ENCODE results near the gene PHF20. TPM values are rescaled to one million over a fixed set of nuclear protein-coding genes. Genes with fewer than 3 reads are reported as not detected.
"Not testable (repeated sequence)": the region's sequence is repeated elsewhere in the genome, so short reads cannot be mapped to it uniquely, and the experiment has no call there.

PHF20 gene
- polyA plus RNA-seq, 6 donors from 2014 or later, result 150 to 257 (median 154) TPM

DNA sequence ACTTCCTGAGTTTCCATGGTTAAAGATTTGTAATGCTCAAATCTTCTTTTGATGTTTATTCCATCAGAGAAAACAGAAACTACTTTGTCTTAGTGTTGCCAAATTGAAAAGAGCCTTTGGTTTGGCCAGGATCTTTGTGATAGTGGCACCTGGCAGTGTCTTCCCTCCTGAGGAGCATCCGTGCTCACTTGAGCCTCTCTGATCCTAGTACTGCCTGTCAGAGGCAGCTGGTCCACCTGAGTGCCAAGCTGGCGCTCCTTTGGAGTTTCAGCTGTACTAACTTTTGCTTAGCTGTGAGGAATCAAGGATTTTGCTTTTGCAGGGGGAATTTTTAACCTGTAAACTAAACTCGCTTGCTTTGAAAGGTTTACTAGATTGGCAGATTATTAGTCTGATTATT is 121.1 kb downstream of the PHF20 start:
- peak overlapping the region in 1 of 6 donors; percentile 47 for H3K27ac Mint-ChIP-seq
- H3K36me3 Mint-ChIP-seq, result peaks cover 0 to 4% of the 10 kb centered on the region in 2 donors
- peaks cover 4 to 26% (median 11%) of the 10 kb centered on the region in 3 donors for H3K4me1 Mint-ChIP-seq

DNA sequence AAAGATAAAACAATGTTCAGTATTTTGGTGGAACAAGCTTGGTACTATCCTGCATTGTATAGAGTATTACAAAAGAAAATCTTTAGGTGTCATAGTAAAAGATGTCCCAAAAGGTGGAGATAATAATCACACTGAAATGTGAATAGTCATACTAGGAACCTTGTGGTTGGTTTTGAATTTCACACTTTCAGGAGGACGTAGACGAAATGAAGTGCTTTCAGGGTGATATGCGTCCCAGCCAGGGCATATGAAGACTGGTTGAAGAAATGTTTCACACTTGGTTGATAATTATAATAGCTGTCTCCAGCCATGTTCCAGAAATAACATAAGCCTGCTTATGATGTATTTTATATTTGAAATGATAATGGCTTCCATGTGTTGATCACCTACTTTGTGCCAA is 122.1 kb downstream of the PHF20 start:
- DNase-seq (no peak), ATAC-seq (ENCODE audit: low read depth in 2 of 2) (no peak)
- peaks cover 0 to 4% of the 10 kb centered on the region in 2 donors for H3K36me3 Mint-ChIP-seq
- no peaks in the 10 kb centered on the region for H3K27me3 Mint-ChIP-seq
- no peak overlapping the region for H3K27ac Mint-ChIP-seq
- H3K4me1 Mint-ChIP-seq, result peaks cover 4 to 26% (median 11%) of the 10 kb centered on the region in 3 donors
- no peaks in the 10 kb centered on the region for H3K9me3 Mint-ChIP-seq
- no peak overlapping the region for H3K4me3 Mint-ChIP-seq

More for the DNA sequence above, 121.1 kb downstream of the PHF20 start:
- ATAC-seq (ENCODE audit: low read depth in 2 of 2) (no peak), DNase-seq (no peak)
- no peak overlapping the region for H3K4me3 Mint-ChIP-seq
- no peaks in the 10 kb centered on the region for H3K9me3 Mint-ChIP-seq
- no peaks in the 10 kb centered on the region for H3K27me3 Mint-ChIP-seq

DNA sequence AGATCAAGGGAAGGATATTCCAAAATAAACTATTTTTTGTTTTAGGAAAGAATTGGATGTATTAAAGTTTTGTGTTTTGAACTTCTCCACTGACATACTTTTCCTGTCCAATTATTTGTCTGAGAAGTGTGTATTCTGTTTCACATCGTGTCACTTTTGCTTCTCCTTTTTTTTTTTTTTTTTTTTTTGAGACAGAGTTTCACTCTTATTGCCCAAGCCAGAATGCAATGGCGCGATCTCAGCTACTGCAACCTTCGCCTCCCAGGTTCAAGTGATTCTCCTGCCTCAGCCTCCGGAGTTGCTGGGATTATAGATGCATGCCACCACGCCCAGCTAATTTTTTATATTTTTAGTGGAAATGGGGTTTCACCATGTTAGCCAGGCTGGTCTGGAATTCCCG is 123.7 kb downstream of the PHF20 start:
- Mint-ChIP-seq H3K4me1 (peaks cover 4 to 26% (median 11%) of the 10 kb centered on the region in 3 donors), H3K27ac (peak overlapping the region in 1 of 6 donors; percentile 62)
- H3K4me3 Mint-ChIP-seq, DNase-seq, H3K9me3 Mint-ChIP-seq, H3K27me3 Mint-ChIP-seq, H3K36me3 Mint-ChIP-seq: not testable (repeated sequence)
- peak; percentile 46 to 65 for ATAC-seq (ENCODE audit: low read depth in 2 of 2)

DNA sequence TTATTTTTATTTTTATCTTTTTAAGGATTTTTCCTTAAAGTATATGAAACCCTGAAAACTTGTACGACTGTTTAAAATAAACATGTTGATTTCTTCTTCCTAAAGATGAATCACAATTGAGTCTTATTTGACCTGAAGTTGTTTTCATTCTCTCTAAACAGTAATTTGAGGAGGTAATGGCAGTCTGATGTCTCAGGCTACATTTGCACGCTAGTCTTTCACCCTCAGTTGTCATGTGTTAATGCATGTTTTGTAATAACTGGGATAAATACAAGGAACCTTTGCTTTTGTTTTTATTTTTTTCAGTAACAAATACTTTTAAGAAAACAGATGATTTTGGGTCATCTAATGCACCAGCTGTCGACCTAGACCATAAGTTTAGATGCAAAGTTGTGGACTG is 127.2 kb downstream of the PHF20 start:
- DNase-seq (no peak), ATAC-seq (ENCODE audit: low read depth in 2 of 2) (no peak)
- Mint-ChIP-seq H3K4me1 (peaks cover 8 to 24% (median 18%) of the 10 kb centered on the region in 3 donors), H3K4me3 (no peak overlapping the region), H3K27me3 (no peaks in the 10 kb centered on the region), H3K36me3 (peaks cover 0 to 13% of the 10 kb centered on the region in 2 donors), H3K9me3 (no peaks in the 10 kb centered on the region), H3K27ac (no peak overlapping the region)

DNA sequence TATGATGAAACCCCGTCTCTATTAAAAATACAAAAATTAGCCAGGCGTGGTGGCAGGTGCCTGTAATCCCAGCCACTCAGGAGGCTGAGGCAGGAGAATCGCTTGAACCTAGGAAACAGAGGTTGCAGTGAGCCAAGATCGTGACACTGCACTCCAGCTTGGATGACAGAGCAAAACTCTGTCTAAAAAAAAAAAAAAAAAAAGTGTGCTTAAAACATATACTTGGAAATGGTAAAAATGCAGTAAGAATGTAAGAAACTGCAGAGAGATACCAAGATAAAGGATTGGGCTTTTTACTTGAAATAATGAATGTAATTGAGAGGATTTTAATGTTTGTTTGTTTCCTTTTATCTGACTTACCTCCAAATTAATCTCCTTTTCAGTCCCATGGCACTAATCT is 129.4 kb downstream of the PHF20 start:
- DNase-seq, H3K27me3 Mint-ChIP-seq: not testable (repeated sequence)
- peaks cover 3 to 19% of the 10 kb centered on the region in 2 donors for H3K36me3 Mint-ChIP-seq

DNA sequence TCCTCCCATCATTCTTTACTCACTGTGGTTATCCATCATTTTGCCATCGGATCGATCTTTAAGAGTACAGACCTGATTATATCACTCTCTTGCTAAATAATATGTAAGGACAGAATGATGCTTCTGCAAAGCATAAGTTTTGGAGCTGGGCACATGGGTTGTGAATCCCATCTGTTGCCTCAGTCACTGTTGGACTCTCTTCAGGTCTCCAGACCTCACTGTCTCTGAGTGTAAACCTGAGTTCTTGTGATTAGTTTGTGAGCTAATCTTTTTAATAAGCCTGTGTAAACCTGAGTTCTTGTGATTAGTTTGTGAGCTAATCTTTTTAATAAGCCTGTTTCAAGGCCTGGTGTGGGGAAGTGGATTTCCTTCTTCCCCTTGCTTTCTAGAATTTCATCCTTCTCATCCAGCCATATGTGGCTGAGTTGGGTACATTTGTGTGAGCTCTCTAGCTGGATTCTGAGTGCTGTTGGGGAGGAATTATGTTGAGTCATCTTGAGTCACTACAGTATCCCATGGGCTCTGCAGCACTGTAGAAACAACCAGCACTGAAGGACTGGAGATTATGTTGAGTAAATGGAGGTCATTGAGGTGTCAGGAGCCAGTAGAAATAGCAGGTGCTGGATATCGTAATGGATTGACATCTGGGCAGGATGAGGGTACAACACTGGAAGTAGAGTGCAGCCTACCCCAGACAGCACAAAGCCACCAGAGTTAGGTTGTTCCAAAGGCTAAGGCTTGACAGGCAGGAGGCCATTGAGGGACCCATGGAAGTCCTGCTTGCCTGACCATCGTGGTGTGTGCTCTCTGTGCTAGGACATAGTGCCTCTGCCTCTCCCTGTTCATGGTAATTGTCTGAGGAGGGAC is 130.1 kb downstream of the PHF20 start:
- H3K27me3 Mint-ChIP-seq, result no peaks in the 10 kb centered on the region
- peaks cover 4 to 8% (median 8%) of the 10 kb centered on the region in 3 donors for H3K4me1 Mint-ChIP-seq
- no peaks in the 10 kb centered on the region for H3K9me3 Mint-ChIP-seq
- H3K27ac Mint-ChIP-seq, result peak overlapping the region in 2 of 6 donors; percentile 24 to 31
- peaks cover 10 to 21% of the 10 kb centered on the region in 2 donors for H3K36me3 Mint-ChIP-seq
- H3K4me3 Mint-ChIP-seq, result no peak overlapping the region
- no peak for DNase-seq
- no peak for ATAC-seq (ENCODE audit: low read depth in 2 of 2)

More for the DNA sequence above, 129.4 kb downstream of the PHF20 start:
- ATAC-seq (ENCODE audit: low read depth in 2 of 2); H3K4me3 Mint-ChIP-seq; H3K9me3 Mint-ChIP-seq: not testable (repeated sequence)
- H3K27ac Mint-ChIP-seq, result peak overlapping the region in 1 of 6 donors; percentile 31
- peaks cover 4 to 10% (median 8%) of the 10 kb centered on the region in 3 donors for H3K4me1 Mint-ChIP-seq

DNA sequence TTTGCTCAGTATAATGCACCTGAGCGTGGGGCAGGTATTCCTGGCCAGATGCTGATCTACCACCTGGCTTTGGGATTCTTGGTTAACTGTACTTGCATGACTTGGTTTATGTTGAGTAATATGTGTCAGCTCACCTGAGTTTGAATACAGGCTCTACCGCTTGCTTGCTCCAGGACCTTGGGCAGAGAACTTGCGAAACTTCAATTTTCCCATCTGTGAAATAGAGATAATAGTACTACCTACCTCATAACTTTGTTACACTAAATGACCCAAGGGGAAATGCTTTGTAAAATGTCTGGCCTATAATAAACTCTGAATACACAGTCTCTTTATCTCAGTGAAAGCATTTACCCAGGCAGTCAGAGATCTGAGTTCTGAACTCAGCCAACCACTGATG is 130.7 kb downstream of the PHF20 start:
- no peak overlapping the region for H3K27ac Mint-ChIP-seq
- H3K9me3 Mint-ChIP-seq, result no peaks in the 10 kb centered on the region
- H3K36me3 Mint-ChIP-seq, result peaks cover 12 to 20% of the 10 kb centered on the region in 2 donors

DNA sequence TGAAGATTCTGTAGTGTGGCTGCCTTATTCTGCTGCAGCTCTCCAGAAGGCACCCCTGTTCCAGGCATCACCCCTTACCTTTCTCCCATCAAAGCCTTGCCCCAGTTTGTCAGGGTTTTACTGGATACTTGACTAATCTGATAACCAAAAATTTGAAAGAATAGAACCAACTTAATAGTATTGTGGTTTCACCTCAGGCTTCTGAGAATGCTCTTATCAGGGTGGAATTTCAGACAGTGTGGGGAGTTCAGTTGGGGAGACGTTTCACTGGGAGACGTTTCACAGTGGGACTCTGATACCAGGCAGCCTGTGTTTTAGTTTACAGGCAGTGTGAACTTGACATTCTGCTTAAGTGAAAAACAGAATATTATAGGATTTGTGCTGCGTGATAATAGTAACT is 132.0 kb downstream of the PHF20 start:
- Mint-ChIP-seq H3K36me3 (peaks cover 12 to 20% of the 10 kb centered on the region in 2 donors), H3K4me1 (peaks cover 6 to 21% (median 7%) of the 10 kb centered on the region in 3 donors), H3K27ac (no peak overlapping the region), H3K9me3 (no peaks in the 10 kb centered on the region), H3K27me3 (no peaks in the 10 kb centered on the region), H3K4me3 (no peak overlapping the region)
- no peak for DNase-seq
- ATAC-seq (ENCODE audit: low read depth in 2 of 2), result no peak

More for the DNA sequence above, 130.7 kb downstream of the PHF20 start:
- H3K27me3 Mint-ChIP-seq, result no peaks in the 10 kb centered on the region
- peaks cover 6 to 8% (median 7%) of the 10 kb centered on the region in 3 donors for H3K4me1 Mint-ChIP-seq
- ATAC-seq (ENCODE audit: low read depth in 2 of 2), result no peak
- H3K4me3 Mint-ChIP-seq, result no peak overlapping the region
- DNase-seq, result no peak

DNA sequence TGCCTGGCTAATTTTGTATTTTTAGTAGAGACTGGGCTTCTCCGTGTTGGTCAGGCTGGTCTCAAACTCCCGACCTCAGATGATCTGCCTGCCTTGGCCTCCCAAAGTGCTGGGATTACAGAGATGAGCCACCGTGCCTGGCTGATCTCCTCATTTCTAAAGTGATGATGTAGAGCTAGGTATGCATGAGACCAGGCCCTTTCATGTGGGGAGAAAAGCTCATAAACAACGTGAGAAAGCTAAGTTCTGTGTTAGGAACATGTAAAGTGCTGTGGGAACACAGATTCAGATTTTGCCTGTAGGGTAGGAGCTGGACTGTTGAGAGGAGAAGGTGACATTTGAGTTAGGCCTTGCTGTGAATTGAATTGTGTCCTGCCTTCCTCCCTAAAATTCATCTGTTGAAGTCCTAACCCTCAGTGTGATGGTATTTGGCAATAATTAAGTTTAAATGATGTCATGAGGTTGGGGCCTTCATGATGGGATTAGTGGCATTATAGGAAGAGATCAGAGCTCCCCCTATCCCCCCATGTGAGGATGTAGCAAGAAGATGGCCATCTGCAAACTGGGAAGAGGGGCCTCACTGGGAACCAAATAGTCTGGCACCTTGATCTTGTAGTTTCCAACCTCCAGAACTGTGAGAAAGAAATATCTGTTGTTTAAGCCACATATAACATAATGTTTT is 133.3 kb downstream of the PHF20 start:
- no peaks in the 10 kb centered on the region for H3K27me3 Mint-ChIP-seq
- H3K4me3 Mint-ChIP-seq, result no peak overlapping the region
- no peak for ATAC-seq (ENCODE audit: low read depth in 2 of 2)
- peaks cover 12 to 20% of the 10 kb centered on the region in 2 donors for H3K36me3 Mint-ChIP-seq
- H3K27ac Mint-ChIP-seq, result peak overlapping the region in 1 of 6 donors; percentile 49
- DNase-seq, result no peak
- H3K4me1 Mint-ChIP-seq, result peaks cover 6 to 22% (median 10%) of the 10 kb centered on the region in 3 donors
- H3K9me3 Mint-ChIP-seq, result no peaks in the 10 kb centered on the region

DNA sequence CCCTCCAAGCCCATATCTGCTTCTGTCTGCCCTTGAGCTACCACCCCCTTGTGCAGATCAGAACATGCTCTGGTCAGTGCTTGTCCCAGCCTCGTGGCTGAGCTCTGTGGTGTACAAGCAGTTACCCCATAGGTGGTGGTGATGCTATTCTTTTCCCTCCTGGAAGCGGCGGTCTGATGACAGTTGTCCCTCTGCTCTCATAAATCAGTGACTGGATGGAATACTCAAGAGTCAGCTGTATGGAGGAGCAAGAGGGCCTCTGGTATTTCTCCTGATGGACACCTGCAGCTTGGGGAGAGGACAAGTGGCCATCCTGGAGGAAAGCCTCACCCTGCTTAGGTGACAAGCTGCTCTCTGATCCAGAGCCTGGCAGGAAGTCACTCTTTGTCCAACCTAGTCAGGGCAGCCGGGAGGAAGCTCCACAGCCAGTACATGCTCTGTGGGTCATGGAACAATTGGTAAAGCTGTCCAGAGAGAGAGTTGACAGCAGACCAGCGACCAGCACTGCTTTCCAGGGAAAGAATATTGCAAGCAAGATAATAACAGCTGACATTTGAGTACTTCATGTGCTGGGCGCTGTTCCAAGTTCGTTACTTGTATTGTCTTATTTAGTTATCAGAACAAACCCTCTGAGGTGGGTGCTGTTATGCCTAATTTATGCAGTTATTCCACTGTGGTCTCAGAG is 135.3 kb downstream of the PHF20 start:
- Mint-ChIP-seq H3K27ac (peak overlapping the region in 1 of 6 donors; percentile 40), H3K27me3 (no peaks in the 10 kb centered on the region), H3K4me1 (peaks cover 6 to 16% (median 6%) of the 10 kb centered on the region in 3 donors), H3K4me3 (no peak overlapping the region), H3K36me3 (peaks cover 12 to 20% of the 10 kb centered on the region in 2 donors), H3K9me3 (no peaks in the 10 kb centered on the region)
- no peak for ATAC-seq (ENCODE audit: low read depth in 2 of 2)
- DNase-seq, result no peak

DNA sequence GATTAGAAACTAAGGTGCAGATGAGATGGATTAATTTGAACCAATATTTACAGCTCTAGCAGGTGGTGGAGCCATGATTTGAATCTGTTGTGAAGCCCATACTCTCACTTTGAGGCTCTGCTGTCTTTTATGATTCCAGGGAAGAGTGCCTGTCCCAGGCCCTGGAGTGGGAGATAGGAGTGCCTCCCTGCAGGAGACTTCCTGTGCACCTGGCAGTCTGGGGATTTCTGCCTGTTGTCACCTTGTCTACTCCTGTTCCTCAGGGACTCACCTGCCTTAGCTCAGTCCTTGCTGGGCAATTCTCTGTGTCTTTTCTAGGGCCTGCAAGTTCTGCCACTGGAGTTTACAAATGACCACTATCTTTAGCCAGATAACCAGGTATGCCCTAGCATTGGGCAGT is 136.2 kb downstream of the PHF20 start:
- peak overlapping the region in 1 of 6 donors; percentile 40 for H3K27ac Mint-ChIP-seq
- no peak overlapping the region for H3K4me3 Mint-ChIP-seq
- no peaks in the 10 kb centered on the region for H3K9me3 Mint-ChIP-seq
- peaks cover 12 to 19% of the 10 kb centered on the region in 2 donors for H3K36me3 Mint-ChIP-seq
- ATAC-seq (ENCODE audit: low read depth in 2 of 2) (no peak), DNase-seq (no peak)
- peaks cover 6 to 18% (median 6%) of the 10 kb centered on the region in 3 donors for H3K4me1 Mint-ChIP-seq
- H3K27me3 Mint-ChIP-seq, result no peaks in the 10 kb centered on the region

DNA sequence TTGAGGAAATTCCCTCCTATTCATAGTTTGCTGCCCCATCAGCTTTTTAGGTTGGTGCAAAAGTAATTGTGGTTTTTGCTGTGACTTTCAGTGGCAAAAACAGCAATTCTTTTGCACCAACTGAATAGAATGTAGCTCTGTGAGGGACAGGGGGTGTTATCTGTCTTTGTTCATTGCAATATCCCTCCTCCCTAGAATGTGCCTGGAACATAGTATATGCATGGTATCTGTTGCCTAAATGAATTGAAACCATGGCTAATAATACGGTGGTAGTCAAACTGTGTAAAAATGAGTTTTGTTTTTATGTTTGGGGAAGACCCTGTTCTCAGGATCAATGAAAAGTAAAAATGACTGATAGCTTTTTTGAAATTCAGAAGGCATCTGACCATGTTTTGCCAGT is 137.4 kb downstream of the PHF20 start:
- H3K27me3 Mint-ChIP-seq, result no peaks in the 10 kb centered on the region
- ATAC-seq (ENCODE audit: low read depth in 2 of 2) (no peak), DNase-seq (no peak)
- peaks cover 12 to 20% of the 10 kb centered on the region in 2 donors for H3K36me3 Mint-ChIP-seq
- H3K4me3 Mint-ChIP-seq, result no peak overlapping the region
- peaks cover 6 to 19% (median 6%) of the 10 kb centered on the region in 3 donors for H3K4me1 Mint-ChIP-seq
- H3K27ac Mint-ChIP-seq, result peak overlapping the region in 1 of 6 donors; percentile 5
- no peaks in the 10 kb centered on the region for H3K9me3 Mint-ChIP-seq

DNA sequence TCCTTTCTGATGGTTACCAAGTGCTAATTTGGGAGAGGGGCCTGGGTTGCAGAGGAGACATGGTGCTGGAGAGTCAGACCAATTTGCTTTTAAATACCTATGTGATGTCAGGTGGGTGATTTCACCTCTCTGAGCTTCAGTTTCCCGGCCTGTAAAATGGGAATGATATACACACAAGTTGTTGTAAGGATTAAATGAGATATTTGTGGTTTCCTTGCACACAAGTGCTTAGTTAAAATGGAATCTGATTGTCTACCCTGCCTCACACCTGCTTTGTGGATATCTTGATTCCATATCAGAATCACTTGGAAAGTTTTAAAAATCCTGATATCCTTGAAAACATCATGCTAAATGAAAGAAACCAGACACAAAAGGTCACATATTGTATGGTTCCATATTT is 138.0 kb downstream of the PHF20 start:
- Mint-ChIP-seq H3K4me3 (peak overlapping the region in 1 of 8 donors; percentile 31), H3K27me3 (no peaks in the 10 kb centered on the region), H3K36me3 (peaks cover 12 to 23% of the 10 kb centered on the region in 2 donors), H3K9me3 (no peaks in the 10 kb centered on the region), H3K27ac (no peak overlapping the region), H3K4me1 (peaks cover 2 to 19% (median 6%) of the 10 kb centered on the region in 3 donors)
- DNase-seq (no peak), ATAC-seq (ENCODE audit: low read depth in 2 of 2) (no peak)
